ENCODE measurements around the gene RPL15.

DNA sequence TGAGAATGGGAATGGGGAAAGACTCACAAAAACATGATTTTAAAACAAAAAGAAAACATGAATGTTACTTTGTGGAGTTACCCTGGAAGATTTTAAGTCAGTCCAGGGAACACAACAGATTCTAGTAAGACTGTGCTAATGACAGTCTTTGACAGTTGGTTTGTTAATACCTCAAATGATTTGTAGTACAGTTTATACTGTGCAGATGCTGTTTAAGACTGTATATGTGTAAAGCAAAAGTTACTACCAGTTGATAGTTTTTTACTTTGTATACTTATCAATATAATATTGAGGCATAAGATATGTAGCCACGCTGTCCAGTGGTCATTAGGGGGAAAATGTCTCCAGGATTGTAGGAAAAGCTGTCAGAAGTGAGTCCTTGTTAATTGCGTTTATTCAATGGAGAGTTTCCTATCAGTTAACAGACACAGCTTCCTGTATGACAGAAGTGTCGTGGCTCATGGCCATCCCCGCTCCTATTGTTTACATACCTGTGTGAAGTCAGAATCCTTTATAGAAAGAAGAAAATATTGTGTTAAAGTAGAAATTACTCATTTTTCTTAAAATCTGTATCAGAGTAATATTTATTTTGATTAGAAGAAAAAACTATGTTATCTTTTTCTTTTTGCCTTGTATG, 36.1 kb upstream of the RPL15 start:
- TF ChIP-seq EZH2 (optimal IDR thresholded peaks at IDR 0.05; ENCODE audit: low read depth, low read length) (no peak), EZH2phosphoT487 (IDR thresholded peaks at IDR 0.05; ENCODE audit: low read length) (no peak)
- TF ChIP-seq, protein P1, sequence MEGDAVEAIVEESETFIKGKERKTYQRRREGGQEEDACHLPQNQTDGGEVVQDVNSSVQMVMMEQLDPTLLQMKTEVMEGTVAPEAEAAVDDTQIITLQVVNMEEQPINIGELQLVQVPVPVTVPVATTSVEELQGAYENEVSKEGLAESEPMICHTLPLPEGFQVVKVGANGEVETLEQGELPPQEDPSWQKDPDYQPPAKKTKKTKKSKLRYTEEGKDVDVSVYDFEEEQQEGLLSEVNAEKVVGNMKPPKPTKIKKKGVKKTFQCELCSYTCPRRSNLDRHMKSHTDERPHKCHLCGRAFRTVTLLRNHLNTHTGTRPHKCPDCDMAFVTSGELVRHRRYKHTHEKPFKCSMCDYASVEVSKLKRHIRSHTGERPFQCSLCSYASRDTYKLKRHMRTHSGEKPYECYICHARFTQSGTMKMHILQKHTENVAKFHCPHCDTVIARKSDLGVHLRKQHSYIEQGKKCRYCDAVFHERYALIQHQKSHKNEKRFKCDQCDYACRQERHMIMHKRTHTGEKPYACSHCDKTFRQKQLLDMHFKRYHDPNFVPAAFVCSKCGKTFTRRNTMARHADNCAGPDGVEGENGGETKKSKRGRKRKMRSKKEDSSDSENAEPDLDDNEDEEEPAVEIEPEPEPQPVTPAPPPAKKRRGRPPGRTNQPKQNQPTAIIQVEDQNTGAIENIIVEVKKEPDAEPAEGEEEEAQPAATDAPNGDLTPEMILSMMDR (IDR thresholded peaks at IDR 0.05; ENCODE audit: low read length): no peak
